ENCODE results near the gene TBL1Y. TPM values are rescaled to one million over a fixed set of nuclear protein-coding genes. Genes with fewer than 3 reads are reported as not detected.

TBL1Y gene
- total RNA-seq, 3 donors from 2014 or later = 3.0 TPM; not detected in 2

- Histone ChIP-seq H3K27ac (no peak overlapping the region), H3K4me3 (no peak overlapping the region)
- intact Hi-C loops (cut with DNase I; ENCODE audit: low total_unique reads) = no loop called here
These were observed 92.1 kb downstream of the TBL1Y start for GRCh38 chrY:7002581-7002980.

GRCh38 chrY:7007911-7008310 lies 97.4 kb downstream of the TBL1Y start:
- intact Hi-C loops (cut with DNase I; ENCODE audit: low total_unique reads) = no loop called here
- DNase-seq (ENCODE audit: low spot score in 2 of 2) = no peak
- Histone ChIP-seq H3K4me3 (no peak overlapping the region), H3K27me3 (no peaks in the 10 kb centered on the region), H3K36me3 (no peaks in the 10 kb centered on the region), H3K27ac (no peak overlapping the region), H3K4me1 (no peaks in the 10 kb centered on the region), H3K9me3 (no peaks in the 10 kb centered on the region)
- TF ChIP-seq POLR2AphosphoS5 (IDR thresholded peaks at IDR 0.05) = no peak
- TF ChIP-seq POLR2A (IDR thresholded peaks at IDR 0.05) = no peak
- TF ChIP-seq, protein P1, sequence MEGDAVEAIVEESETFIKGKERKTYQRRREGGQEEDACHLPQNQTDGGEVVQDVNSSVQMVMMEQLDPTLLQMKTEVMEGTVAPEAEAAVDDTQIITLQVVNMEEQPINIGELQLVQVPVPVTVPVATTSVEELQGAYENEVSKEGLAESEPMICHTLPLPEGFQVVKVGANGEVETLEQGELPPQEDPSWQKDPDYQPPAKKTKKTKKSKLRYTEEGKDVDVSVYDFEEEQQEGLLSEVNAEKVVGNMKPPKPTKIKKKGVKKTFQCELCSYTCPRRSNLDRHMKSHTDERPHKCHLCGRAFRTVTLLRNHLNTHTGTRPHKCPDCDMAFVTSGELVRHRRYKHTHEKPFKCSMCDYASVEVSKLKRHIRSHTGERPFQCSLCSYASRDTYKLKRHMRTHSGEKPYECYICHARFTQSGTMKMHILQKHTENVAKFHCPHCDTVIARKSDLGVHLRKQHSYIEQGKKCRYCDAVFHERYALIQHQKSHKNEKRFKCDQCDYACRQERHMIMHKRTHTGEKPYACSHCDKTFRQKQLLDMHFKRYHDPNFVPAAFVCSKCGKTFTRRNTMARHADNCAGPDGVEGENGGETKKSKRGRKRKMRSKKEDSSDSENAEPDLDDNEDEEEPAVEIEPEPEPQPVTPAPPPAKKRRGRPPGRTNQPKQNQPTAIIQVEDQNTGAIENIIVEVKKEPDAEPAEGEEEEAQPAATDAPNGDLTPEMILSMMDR (IDR thresholded peaks at IDR 0.05) = no peak

More at GRCh38 chrY:7002581-7002980, 92.1 kb downstream of the TBL1Y start:
- no peaks in the 10 kb centered on the region for H3K4me1 ChIP-seq
- no peak for DNase-seq (ENCODE audit: low spot score in 2 of 2)
- H3K36me3 ChIP-seq = no peaks in the 10 kb centered on the region
- no peaks in the 10 kb centered on the region for H3K27me3 ChIP-seq
- no peaks in the 10 kb centered on the region for H3K9me3 ChIP-seq
- TF ChIP-seq, protein P1 (IDR thresholded peaks at IDR 0.05) = no peak
- TF ChIP-seq POLR2A (IDR thresholded peaks at IDR 0.05) = no peak
- TF ChIP-seq POLR2AphosphoS5 (IDR thresholded peaks at IDR 0.05) = no peak

GRCh38 chrY:7008578-7009355 lies 98.3 kb downstream of the TBL1Y start:
- no peak for DNase-seq (ENCODE audit: low spot score in 2 of 2)
- H3K36me3 ChIP-seq = no peaks in the 10 kb centered on the region
- no peaks in the 10 kb centered on the region for H3K4me1 ChIP-seq
- no peak overlapping the region for H3K27ac ChIP-seq
- no peaks in the 10 kb centered on the region for H3K9me3 ChIP-seq
- no peak overlapping the region for H3K4me3 ChIP-seq
- H3K27me3 ChIP-seq = no peaks in the 10 kb centered on the region
- no peak for TF ChIP-seq POLR2AphosphoS5 (IDR thresholded peaks at IDR 0.05)
- intact Hi-C loops (cut with DNase I; ENCODE audit: low total_unique reads) = no loop called here

DNA sequence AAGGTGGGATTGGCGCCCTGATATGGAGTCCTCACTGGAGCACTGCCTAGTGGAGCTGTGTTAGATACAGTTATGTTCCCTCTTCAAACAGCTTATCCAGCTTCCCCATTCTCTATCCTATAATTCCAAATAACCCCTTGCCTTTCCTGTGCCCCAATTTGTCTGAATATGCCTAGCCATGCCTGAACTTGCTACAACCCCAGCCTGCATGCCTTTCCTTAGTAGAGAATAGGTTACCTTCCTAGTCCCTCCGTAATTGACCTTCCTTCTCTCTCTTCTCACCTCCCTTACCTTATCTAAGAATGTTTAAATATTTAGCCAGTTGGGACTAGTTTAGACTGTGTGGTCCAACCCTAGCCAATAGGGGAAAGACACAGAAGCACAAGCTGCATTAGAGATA lies 102.6 kb downstream of the TBL1Y start:
- intact Hi-C loops (cut with DNase I; ENCODE audit: low total_unique reads) = no loop called here

DNA sequence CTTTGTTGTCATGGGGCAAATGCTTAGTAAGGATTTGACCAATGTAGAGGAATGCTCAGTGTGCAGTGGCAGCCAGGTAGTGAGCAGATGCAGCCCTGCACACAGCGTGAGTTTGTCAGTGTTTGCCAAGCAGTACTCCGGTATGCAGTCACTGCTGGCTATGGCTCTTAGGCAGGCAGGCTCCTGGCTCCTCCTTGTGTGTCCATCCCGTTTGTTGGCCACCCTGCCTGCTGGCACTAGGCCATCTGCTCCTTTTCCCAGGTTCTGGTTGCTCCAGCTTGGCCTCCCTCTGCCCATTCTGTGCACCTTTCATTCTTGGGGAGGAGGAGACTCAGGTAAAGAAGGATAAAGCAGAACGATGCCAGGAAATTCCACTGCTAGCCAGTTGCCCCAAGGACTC lies 106.0 kb downstream of the TBL1Y start:
- TF ChIP-seq POLR2A (IDR thresholded peaks at IDR 0.05) (no peak), POLR2AphosphoS5 (IDR thresholded peaks at IDR 0.05) (no peak)
- TF ChIP-seq, protein P1 (IDR thresholded peaks at IDR 0.05) = no peak
- Histone ChIP-seq H3K4me3 (no peak overlapping the region), H3K36me3 (no peaks in the 10 kb centered on the region), H3K27me3 (no peaks in the 10 kb centered on the region), H3K4me1 (no peaks in the 10 kb centered on the region), H3K9me3 (no peaks in the 10 kb centered on the region), H3K27ac (no peak overlapping the region)
- intact Hi-C loops (cut with DNase I; ENCODE audit: low total_unique reads) = no loop called here
- DNase-seq (ENCODE audit: low spot score in 2 of 2) = peak in 1 of 2 donors; percentile 71

More for the DNA sequence above, 102.6 kb downstream of the TBL1Y start:
- TF ChIP-seq, protein P1 (IDR thresholded peaks at IDR 0.05) = no peak
- TF ChIP-seq POLR2AphosphoS5 (IDR thresholded peaks at IDR 0.05) (no peak), POLR2A (IDR thresholded peaks at IDR 0.05) (no peak)
- H3K27ac ChIP-seq = no peak overlapping the region
- H3K27me3 ChIP-seq = no peaks in the 10 kb centered on the region
- H3K4me3 ChIP-seq = no peak overlapping the region
- no peak for DNase-seq (ENCODE audit: low spot score in 2 of 2)
- H3K36me3 ChIP-seq = no peaks in the 10 kb centered on the region
- H3K4me1 ChIP-seq = no peaks in the 10 kb centered on the region
- no peaks in the 10 kb centered on the region for H3K9me3 ChIP-seq
